ENCODE results near the gene QPCTL.

- TF ChIP-seq, protein P1, sequence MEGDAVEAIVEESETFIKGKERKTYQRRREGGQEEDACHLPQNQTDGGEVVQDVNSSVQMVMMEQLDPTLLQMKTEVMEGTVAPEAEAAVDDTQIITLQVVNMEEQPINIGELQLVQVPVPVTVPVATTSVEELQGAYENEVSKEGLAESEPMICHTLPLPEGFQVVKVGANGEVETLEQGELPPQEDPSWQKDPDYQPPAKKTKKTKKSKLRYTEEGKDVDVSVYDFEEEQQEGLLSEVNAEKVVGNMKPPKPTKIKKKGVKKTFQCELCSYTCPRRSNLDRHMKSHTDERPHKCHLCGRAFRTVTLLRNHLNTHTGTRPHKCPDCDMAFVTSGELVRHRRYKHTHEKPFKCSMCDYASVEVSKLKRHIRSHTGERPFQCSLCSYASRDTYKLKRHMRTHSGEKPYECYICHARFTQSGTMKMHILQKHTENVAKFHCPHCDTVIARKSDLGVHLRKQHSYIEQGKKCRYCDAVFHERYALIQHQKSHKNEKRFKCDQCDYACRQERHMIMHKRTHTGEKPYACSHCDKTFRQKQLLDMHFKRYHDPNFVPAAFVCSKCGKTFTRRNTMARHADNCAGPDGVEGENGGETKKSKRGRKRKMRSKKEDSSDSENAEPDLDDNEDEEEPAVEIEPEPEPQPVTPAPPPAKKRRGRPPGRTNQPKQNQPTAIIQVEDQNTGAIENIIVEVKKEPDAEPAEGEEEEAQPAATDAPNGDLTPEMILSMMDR (IDR thresholded peaks at IDR 0.05), result no peak
- TF ChIP-seq POLR2A (IDR thresholded peaks at IDR 0.05), result no peak
These were observed 22.7 kb downstream of the QPCTL start for GRCh38 chr19:45715139-45715538.

Measured in thyroid gland (tissue), 4 donors.